Epithelial cell of proximal tubule (primary cell): ENCODE measurements around the gene CRTC2. TPM values are rescaled to one million over a fixed set of nuclear protein-coding genes. Genes with fewer than 3 reads are reported as not detected.
"Not testable (repeated sequence)": the region's sequence is repeated elsewhere in the genome, so short reads cannot be mapped to it uniquely, and the experiment has no call there.

Source experiments
- DNase-seq: peaks from one replicate; pipeline ENCODE4 v3.0.0-alpha.2; 2011; ENCODE audit warnings: low read depth
- H3K4me3 ChIP-seq: 2 replicates; pipeline ENCODE4 v1.5.1; 2011; ENCODE audit warnings: low read depth, mild to moderate bottlenecking, low read length
- CTCF ChIP-seq: conservative IDR thresholded peaks from 2 replicates; pipeline ENCODE4 v1.5.1; 2012; ENCODE audit warnings: low read depth, mild to moderate bottlenecking, low read length
- total RNA-seq: library from RNA; depleted of rRNA; stranded (reverse); fragments of >200 nt; gene quantifications from 2 replicates; pipeline ENCODE4 v1.2.3, GENCODE V29; 2015

Gene CRTC2
- total RNA-seq, 1 donor from 2014 or later, result 24.6 TPM

GRCh38 chr1:153991151-153991630 lies 32.8 kb upstream of the CRTC2 start:
- no peak for DNase-seq
- no peak for TF ChIP-seq CTCF
- peak overlapping the region; percentile 84 for H3K4me3 ChIP-seq

- peak within 1 kb of the TSS; percentile 84 for H3K4me3 ChIP-seq
- no peak for TF ChIP-seq CTCF
- DNase-seq, result peak; percentile 88
These were observed 32.2 kb upstream of the CRTC2 start, which contains the start of gene RPS27 for GRCh38 chr1:153990468-153991150. Gene RPS27 (plus strand): TSS chr1:153990762. CDS start chr1:153990797, 35 bp downstream.

GRCh38 chr1:153987621-153988020 lies 29.2 kb upstream of the CRTC2 start:
- no peak overlapping the region for H3K4me3 ChIP-seq
- no peak for DNase-seq
- TF ChIP-seq CTCF, result no peak

DNA sequence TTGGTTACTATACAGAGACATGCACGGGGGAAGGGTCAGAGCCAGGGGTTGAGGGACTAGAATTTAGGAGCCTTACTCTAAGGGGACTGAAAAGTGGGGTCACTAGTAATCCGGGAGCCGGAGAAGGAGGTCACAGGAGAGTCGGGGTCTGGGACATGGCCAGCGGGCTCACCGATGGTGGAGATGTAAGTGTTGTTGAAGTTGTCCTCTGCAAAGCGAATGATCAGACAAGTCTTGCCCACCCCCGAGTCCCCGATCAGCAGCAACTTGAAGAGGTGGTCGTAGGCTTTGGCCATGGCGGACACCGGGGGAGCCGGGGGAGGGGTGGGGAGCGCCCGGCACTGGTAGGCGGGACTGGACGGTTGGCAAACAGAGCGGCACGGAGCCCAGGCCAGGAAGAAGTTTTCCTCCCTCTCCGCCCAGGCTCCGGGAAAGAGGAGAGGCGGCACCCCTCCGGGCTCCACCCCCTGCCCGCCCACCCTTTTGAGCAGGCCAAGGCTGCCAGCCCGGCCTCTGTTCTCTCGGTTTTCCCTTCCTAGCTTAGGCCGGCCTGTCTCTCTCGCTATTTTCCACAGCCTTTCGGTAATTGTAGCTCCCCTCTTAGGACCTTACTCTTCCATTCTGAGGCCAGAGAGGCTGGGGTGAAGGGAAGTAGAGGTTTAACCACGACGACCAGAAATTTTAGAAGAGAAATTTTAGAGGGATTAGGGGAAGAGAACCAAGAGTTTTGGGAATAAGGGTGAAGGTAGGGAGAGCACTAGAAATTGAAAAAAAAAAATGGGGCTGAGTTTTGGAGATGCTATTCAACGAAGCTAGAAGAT lies 27.7 kb upstream of the CRTC2 start, which contains the start of gene RAB13:
TSS of gene RAB13 (minus strand) at position 399 of the 821 bp plus-strand sequence. CDS start at position 296, 103 bp downstream.
- no peak for DNase-seq
- no peak for TF ChIP-seq CTCF

DNA sequence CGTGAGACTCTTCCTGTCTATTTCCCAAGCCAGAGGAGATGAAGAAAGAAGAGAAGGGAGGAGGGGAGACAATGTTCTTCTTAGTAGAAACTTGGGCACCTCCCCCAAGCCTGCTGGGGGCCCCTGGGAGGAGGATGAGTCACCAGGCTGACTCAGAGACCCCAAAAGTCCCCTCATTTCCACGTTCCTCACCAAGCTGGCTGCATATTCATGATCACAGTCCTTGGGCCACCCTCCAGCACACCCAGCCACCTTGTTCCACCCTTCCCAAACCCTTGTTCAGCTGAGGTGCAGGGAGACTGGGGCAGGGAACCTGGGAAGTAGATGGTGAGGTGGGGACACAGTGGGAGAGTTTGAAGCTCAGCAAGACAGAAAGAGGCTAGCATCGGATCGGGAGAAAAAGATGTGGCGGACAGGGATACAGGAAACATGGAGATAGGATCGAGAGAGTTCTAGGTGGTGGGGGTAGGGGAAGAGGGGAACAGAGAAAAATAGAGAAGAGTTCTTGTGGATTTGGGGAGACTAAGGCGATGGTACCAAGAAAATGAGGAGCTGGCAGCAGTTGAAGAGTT lies 27.0 kb upstream of the CRTC2 start:
- H3K4me3 ChIP-seq, result peak overlapping the region; percentile 77
- TF ChIP-seq CTCF, result no peak
- DNase-seq, result peak; percentile 44

More for the DNA sequence above, 27.7 kb upstream of the CRTC2 start, which contains the start of gene RAB13:
- H3K4me3 ChIP-seq, result peak within 1 kb of the TSS; percentile 77

DNA sequence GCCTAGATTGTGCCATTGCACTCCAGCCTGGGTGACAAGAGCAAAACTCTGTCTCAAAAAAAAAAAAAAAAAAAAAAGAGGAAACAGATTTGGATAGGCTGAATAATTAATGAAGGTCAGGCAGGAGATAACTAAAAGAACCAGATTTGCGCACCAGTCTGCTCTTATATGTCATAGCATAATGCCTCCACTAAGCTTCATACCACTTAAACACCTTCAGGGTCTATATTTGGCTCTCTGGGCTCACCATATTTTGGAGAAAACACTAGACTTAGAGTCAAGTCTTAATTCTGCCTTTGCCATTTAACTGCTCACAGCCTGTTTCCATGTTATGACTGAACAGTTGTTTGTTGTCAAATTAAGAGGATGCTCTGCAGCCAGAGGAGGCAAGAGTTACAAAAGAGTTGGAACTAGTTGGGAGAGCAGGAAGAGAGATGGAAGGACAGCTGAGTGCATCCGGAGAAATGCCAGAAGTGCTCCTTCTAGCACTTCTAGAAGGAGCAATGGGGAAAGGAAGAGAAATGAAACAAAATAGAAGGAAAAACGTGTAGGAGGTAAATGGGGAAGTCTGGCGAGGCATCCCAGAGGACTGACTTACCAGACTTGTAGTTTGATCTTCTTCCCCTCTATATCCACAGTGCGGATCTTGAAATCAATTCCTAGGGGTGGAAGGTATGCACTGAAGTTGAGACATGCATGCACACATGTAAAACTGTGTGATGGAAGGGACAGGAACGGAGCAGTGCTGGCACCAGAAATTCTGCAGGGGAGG lies 25.9 kb upstream of the CRTC2 start:
- H3K4me3 ChIP-seq, result peak overlapping the region; percentile 77
- TF ChIP-seq CTCF, result no peak
- no peak for DNase-seq

GRCh38 chr1:153981735-153982134 lies 23.3 kb upstream of the CRTC2 start:
- not testable (repeated sequence) for DNase-seq, H3K4me3 ChIP-seq

- not testable (repeated sequence) for DNase-seq, H3K4me3 ChIP-seq
These were observed 20.7 kb upstream of the CRTC2 start for GRCh38 chr1:153979091-153979490.
